AG10803 (cell line): ENCODE results near the gene PAX5.

Experiments used
- DNase-seq: peaks from one replicate; pipeline ENCODE4 v3.0.0; 2010; ENCODE audit warnings: low read depth
- H3K4me3 ChIP-seq: 2 replicates; pipeline ENCODE4 v1.5.1; 2011; ENCODE audit warnings: mild to moderate bottlenecking, low read length, control low read depth
- CTCF ChIP-seq: conservative IDR thresholded peaks from 2 replicates; pipeline ENCODE4 v1.5.1; 2011; ENCODE audit warnings: mild to moderate bottlenecking, low read length, control low read depth, inconsistent platforms

The PAX5 gene

GRCh38 chr9:36986468-36987408, 47.3 kb downstream of the PAX5 start:
- DNase-seq, result no peak
- no peak overlapping the region for H3K4me3 ChIP-seq
- no peak for TF ChIP-seq CTCF

- no peak for DNase-seq
- TF ChIP-seq CTCF, result no peak
- H3K4me3 ChIP-seq, result no peak overlapping the region
Measured at GRCh38 chr9:36985769-36986467, 48.1 kb downstream of the PAX5 start.

- TF ChIP-seq CTCF, result no peak
- no peak overlapping the region for H3K4me3 ChIP-seq
- no peak for DNase-seq
Measured at GRCh38 chr9:36985061-36985768, 48.9 kb downstream of the PAX5 start.

- DNase-seq, result no peak
Measured at GRCh38 chr9:36980148-36980974, 53.7 kb downstream of the PAX5 start.

DNA sequence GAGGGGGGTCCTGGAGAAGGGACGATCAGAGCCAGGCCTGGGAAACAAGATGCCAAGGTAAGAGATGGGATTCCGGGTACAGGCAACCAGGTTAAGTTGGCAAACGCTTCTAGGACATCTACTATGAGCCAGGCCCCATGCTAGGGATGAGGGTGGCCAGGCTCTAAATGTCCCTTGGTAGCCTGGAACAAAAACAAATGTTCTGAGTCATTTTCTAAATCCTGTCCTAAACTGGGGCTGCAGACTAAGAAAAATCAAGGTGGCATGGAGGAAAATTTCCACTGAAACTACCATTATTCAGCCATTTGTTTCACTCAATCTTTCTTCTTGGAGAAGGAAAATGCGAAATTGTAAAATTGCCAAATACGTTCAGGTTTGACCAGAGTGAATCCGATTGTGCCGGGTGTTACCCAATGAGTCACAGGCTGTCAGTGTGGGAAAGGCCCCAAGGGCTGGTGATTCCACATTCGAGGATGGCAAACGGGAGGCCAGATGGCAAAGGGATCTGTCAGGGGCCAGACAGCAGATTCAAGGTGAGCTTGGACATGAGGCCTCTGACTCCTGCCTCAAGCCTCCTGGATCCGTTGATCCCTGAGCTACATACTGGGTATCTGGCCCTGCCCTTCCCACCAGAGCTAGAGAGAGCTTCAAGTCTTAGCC, 57.6 kb downstream of the PAX5 start:
- TF ChIP-seq CTCF, result no peak
- DNase-seq, result no peak
- no peak overlapping the region for H3K4me3 ChIP-seq

More at GRCh38 chr9:36980148-36980974, 53.7 kb downstream of the PAX5 start:
- H3K4me3 ChIP-seq, result no peak overlapping the region
- no peak for TF ChIP-seq CTCF

DNA sequence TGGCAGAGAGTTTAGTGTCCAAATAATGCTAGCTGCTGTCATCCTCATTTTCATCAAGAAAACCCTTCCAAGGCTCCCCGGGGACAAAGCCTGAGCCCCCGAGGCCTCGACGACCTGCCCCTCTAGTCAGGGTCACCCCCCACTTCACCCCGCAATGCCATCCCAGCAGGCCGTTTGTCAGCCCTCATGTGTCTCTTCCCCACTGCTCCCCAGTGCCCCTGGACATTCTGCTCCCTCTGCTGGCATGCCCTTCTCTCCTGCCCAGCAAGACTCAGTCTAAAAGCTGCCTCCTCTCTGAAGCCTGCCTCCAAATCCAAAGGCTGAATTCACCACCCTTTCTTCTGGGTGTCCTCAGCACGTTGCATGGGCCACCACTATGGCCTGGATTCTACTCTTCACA, 59.3 kb downstream of the PAX5 start:
- no peak overlapping the region for H3K4me3 ChIP-seq
- no peak for TF ChIP-seq CTCF
- no peak for DNase-seq
